Measurements from ENCODE around the gene HOXD11.

- no peak for TF ChIP-seq POLR2A (IDR thresholded peaks at IDR 0.05)
- no peak for TF ChIP-seq CTCF (IDR thresholded peaks at IDR 0.05)
- TF ChIP-seq EP300 (IDR thresholded peaks at IDR 0.05) = no peak
- TF ChIP-seq POLR2AphosphoS5 (IDR thresholded peaks at IDR 0.05) = no peak
Measured at GRCh38 chr2:176106581-176107539, at the start of gene HOXD11.
